HCT116 (cell line): ENCODE data around the gene SH3GLB2. TPM values are rescaled to one million over a fixed set of nuclear protein-coding genes. Genes with fewer than 3 reads are reported as not detected.

Experiments
- ATAC-seq: fragments of 200-7000 bp; cut with Tn5 transposase; 2 replicates; pipeline ENCODE4 v1.9.1; 2020; ENCODE audit warnings: mild to moderate bottlenecking, moderate library complexity
- BruUV-seq: library from RNA; stranded (reverse); fragments of 400-500 nt; replicated peaks from 2 replicates; lab custom pipeline; 2021; lab: Mats Ljungman, UMichigan
- CTCF ChIA-PET: fragments of 300-600 bp; sonication (Branson Sonifier 250); formaldehyde crosslinking; loops from one replicate; lab custom pipeline; 2021; ENCODE audit warnings: antibody characterized with exemption; lab: Charles Lee
- POLR2A ChIA-PET: fragments of 300-600, 350-600 bp; sonication (Branson Sonifier 250); formaldehyde crosslinking; loops from one replicate; lab custom pipeline; 2021; ENCODE audit warnings: antibody characterized with exemption; lab: Charles Lee
- RAD21 ChIA-PET, 2 experiments: fragments of 300-600 bp; sonication (Branson Sonifier 250); formaldehyde crosslinking; loops; one replicate each; lab custom pipeline; 2023; ENCODE audit warnings: low total read pairs in 2 of 2; ENCODE audit not compliant: uncharacterized antibody in 2 of 2, unreplicated experiment in 2 of 2, low non-redundant PET in 1 of 2; lab: Charles Lee
- DNase-seq: peaks from one replicate; pipeline ENCODE4 v3.0.0-alpha.2; 2010; ENCODE audit warnings: low read depth, low spot score
- H2AFZ ChIP-seq: fragments of 200-600 bp; shearing (Covaris generic), sonication (generic); 2 replicates; pipeline ENCODE4 v1.6.1; 2017; ENCODE audit warnings: low read depth, mixed run types, mixed read lengths, antibody characterized with exemption, low read length; ENCODE audit not compliant: poor library complexity, severe bottlenecking
- H3K27ac ChIP-seq: 2 replicates; pipeline ENCODE4 v1.5.1; 2012; ENCODE audit warnings: low read depth, low read length
- H3K27me3 ChIP-seq: fragments of 200-600 bp; sonication (generic); 2 replicates; pipeline ENCODE4 v1.6.1; 2016; ENCODE audit warnings: mixed run types, low read length, mixed read lengths; ENCODE audit not compliant: insufficient read depth
- H3K36me3 ChIP-seq, 2 experiments: fragments of 200-500 bp in 1 of 2; fragments of 200-600 bp in 1 of 2; sonication (Bioruptor generic) in 1 of 2; sonication (generic) in 1 of 2; 2 replicates each; pipeline versions ENCODE4 v1.5.1 to v1.6.1; 2014 to 2016; ENCODE audit warnings: low read length in 2 of 2, inconsistent platforms in 1 of 2, mixed read lengths in 1 of 2, mixed run types in 1 of 2; ENCODE audit not compliant: insufficient read depth in 2 of 2, control insufficient read depth in 1 of 2
- H3K4me1 ChIP-seq, 2 experiments: fragments of 200-600 bp in 1 of 2; sonication (generic) in 1 of 2; 2 replicates each; pipeline versions ENCODE4 v1.5.1 to v1.6.1; 2012 to 2017; ENCODE audit warnings: low read length in 2 of 2, inconsistent platforms in 1 of 2, mild to moderate bottlenecking in 1 of 2, mixed read lengths in 1 of 2, mixed run types in 1 of 2, moderate library complexity in 1 of 2; ENCODE audit not compliant: insufficient read depth in 2 of 2, control insufficient read depth in 1 of 2
- H3K4me2 ChIP-seq: fragments of 200-600 bp; sonication (generic); 2 replicates; pipeline ENCODE4 v1.6.1; 2017; ENCODE audit warnings: mixed run types, low read length, mixed read lengths
- H3K4me3 ChIP-seq, 2 experiments: fragments of 200-600 bp in 1 of 2; sonication (generic) in 1 of 2; replicated peaks in 1 of 2; 2 replicates each; pipeline ENCODE4 v1.5.1; 2011 to 2016; ENCODE audit warnings: low read length in 2 of 2, control low read depth in 1 of 2, low read depth in 1 of 2, mild to moderate bottlenecking in 1 of 2, mixed read lengths in 1 of 2, mixed run types in 1 of 2
- H3K79me2 ChIP-seq: fragments of 200-600 bp; sonication (generic); 2 replicates; pipeline ENCODE4 v1.6.1; 2017; ENCODE audit warnings: mild to moderate bottlenecking, mixed run types, low read length, moderate library complexity, mixed read lengths; ENCODE audit not compliant: insufficient read depth
- H3K9ac ChIP-seq: fragments of 200-600 bp; sonication (generic); 2 replicates; pipeline ENCODE4 v1.6.1; 2016; ENCODE audit warnings: low read length, mixed read lengths
- H3K9me2 ChIP-seq: fragments of 200-600 bp; sonication (generic), shearing (Covaris generic); 2 replicates; pipeline ENCODE4 v1.6.1; 2017; ENCODE audit warnings: mixed run types, mild to moderate bottlenecking, moderate library complexity; ENCODE audit not compliant: insufficient read depth
- H3K9me3 ChIP-seq, 2 experiments: fragments of 200-500 bp in 1 of 2; fragments of 200-600 bp in 1 of 2; sonication (Bioruptor generic) in 1 of 2; sonication (generic) in 1 of 2; 2 replicates each; pipeline ENCODE4 v1.6.1; 2014 to 2017; ENCODE audit warnings: low read length in 2 of 2, mixed read lengths in 2 of 2, inconsistent platforms in 1 of 2, low read depth in 1 of 2, mild to moderate bottlenecking in 1 of 2, mixed run types in 1 of 2, moderate library complexity in 1 of 2; ENCODE audit not compliant: control insufficient read depth in 1 of 2, insufficient read depth in 1 of 2
- H4K20me1 ChIP-seq: fragments of 200-600 bp; sonication (generic), shearing (Covaris generic); 2 replicates; pipeline ENCODE4 v1.6.1; 2017; ENCODE audit warnings: mixed run types, mild to moderate bottlenecking, moderate library complexity; ENCODE audit not compliant: insufficient read depth
- CBX3 ChIP-seq: IDR thresholded peaks from 2 replicates; pipeline ENCODE4 v1.6.1; 2012; ENCODE audit warnings: low read depth
- FOSL1 ChIP-seq: IDR thresholded peaks from 2 replicates; pipeline ENCODE4 v1.6.1; 2012; ENCODE audit warnings: low read depth
- RAD21 ChIP-seq: IDR thresholded peaks from 2 replicates; pipeline ENCODE4 v1.6.1; 2012; ENCODE audit warnings: low read depth, mild to moderate bottlenecking
- SP1 ChIP-seq: IDR thresholded peaks from 2 replicates; pipeline ENCODE4 v1.6.1; 2012; ENCODE audit warnings: low read depth
- TCF7L2 ChIP-seq: IDR thresholded peaks from 2 replicates; pipeline ENCODE4 v1.7.0; 2011; ENCODE audit warnings: borderline replicate concordance, inconsistent platforms; ENCODE audit not compliant: insufficient read depth, insufficient read length; ENCODE audit errors: extremely low read depth
- ZFX ChIP-seq: fragments of 450-650 bp; IDR thresholded peaks from 2 replicates; pipeline ENCODE4 v1.6.1; 2017
- intact Hi-C: fragments of 100-400 bp; cut with micrococcal nuclease; formaldehyde crosslinking; loops from 2 replicates; pipeline ENCODE4 v1.10.0; 2022
- total RNA-seq: library from RNA; stranded (reverse); gene quantifications from one replicate; pipeline ENCODE4 v1.2.1, GENCODE V29; 2021; ENCODE audit not compliant: unreplicated experiment
- TF ChIP-seq, protein P1 (sequence below): IDR thresholded peaks from 2 replicates; pipeline ENCODE4 v1.6.1; 2012; ENCODE audit warnings: low read depth
- TF ChIP-seq, protein P2 (sequence below): IDR thresholded peaks from 2 replicates; pipeline ENCODE4 v1.6.1; 2011; ENCODE audit warnings: mild to moderate bottlenecking, low read length, moderate library complexity; ENCODE audit not compliant: insufficient replicate concordance; ENCODE audit errors: extremely low read depth

The SH3GLB2 gene
- total RNA-seq, 1 experiment from 2014 or later = 87.9 TPM

- H2AFZ ChIP-seq = no peak overlapping the region
- no peaks in the 10 kb centered on the region; a peak in 1 of 4 replicates for H3K36me3 ChIP-seq
- intact Hi-C loops = no loop called here
- no peaks in the 10 kb centered on the region for H3K9me2 ChIP-seq
- ATAC-seq = no peak
- ChIA-PET RAD21 (no interaction called here), POLR2A (no interaction called here), CTCF (interaction anchor here (1.1 kb wide), 1 partner anchor 26 kb away, joined by 3 read pairs; the partner anchor contains the start of gene SH3GLB2)
- H3K27me3 ChIP-seq = no peaks in the 10 kb centered on the region
- no peak overlapping the region for H3K4me2 ChIP-seq
- H3K4me1 ChIP-seq = peaks cover 21 to 23% of the 10 kb centered on the region in 2 experiments
- TF ChIP-seq TCF7L2 = no peak
- TF ChIP-seq FOSL1 = no peak
- no peak for TF ChIP-seq SP1
- no peak for TF ChIP-seq CBX3
- TF ChIP-seq RAD21 = no peak
- TF ChIP-seq, protein P1, sequence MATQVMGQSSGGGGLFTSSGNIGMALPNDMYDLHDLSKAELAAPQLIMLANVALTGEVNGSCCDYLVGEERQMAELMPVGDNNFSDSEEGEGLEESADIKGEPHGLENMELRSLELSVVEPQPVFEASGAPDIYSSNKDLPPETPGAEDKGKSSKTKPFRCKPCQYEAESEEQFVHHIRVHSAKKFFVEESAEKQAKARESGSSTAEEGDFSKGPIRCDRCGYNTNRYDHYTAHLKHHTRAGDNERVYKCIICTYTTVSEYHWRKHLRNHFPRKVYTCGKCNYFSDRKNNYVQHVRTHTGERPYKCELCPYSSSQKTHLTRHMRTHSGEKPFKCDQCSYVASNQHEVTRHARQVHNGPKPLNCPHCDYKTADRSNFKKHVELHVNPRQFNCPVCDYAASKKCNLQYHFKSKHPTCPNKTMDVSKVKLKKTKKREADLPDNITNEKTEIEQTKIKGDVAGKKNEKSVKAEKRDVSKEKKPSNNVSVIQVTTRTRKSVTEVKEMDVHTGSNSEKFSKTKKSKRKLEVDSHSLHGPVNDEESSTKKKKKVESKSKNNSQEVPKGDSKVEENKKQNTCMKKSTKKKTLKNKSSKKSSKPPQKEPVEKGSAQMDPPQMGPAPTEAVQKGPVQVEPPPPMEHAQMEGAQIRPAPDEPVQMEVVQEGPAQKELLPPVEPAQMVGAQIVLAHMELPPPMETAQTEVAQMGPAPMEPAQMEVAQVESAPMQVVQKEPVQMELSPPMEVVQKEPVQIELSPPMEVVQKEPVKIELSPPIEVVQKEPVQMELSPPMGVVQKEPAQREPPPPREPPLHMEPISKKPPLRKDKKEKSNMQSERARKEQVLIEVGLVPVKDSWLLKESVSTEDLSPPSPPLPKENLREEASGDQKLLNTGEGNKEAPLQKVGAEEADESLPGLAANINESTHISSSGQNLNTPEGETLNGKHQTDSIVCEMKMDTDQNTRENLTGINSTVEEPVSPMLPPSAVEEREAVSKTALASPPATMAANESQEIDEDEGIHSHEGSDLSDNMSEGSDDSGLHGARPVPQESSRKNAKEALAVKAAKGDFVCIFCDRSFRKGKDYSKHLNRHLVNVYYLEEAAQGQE = no peak
- no peak for TF ChIP-seq ZFX
- TF ChIP-seq, protein P2, sequence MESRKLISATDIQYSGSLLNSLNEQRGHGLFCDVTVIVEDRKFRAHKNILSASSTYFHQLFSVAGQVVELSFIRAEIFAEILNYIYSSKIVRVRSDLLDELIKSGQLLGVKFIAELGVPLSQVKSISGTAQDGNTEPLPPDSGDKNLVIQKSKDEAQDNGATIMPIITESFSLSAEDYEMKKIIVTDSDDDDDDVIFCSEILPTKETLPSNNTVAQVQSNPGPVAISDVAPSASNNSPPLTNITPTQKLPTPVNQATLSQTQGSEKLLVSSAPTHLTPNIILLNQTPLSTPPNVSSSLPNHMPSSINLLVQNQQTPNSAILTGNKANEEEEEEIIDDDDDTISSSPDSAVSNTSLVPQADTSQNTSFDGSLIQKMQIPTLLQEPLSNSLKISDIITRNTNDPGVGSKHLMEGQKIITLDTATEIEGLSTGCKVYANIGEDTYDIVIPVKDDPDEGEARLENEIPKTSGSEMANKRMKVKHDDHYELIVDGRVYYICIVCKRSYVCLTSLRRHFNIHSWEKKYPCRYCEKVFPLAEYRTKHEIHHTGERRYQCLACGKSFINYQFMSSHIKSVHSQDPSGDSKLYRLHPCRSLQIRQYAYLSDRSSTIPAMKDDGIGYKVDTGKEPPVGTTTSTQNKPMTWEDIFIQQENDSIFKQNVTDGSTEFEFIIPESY = no peak
- H4K20me1 ChIP-seq = no peaks in the 10 kb centered on the region
- no peak overlapping the region for H3K27ac ChIP-seq
- H3K9ac ChIP-seq = no peak overlapping the region
- BruUV-seq = no TSS peak
- H3K4me3 ChIP-seq = no peak overlapping the region
- no peaks in the 10 kb centered on the region for H3K79me2 ChIP-seq
- DNase-seq = no peak
- H3K9me3 ChIP-seq = no peaks in the 10 kb centered on the region
Observed at GRCh38 chr9:129054163-129054851, 26.2 kb upstream of the SH3GLB2 start.
